ENCODE data around the gene TCIRG1. TPM values are rescaled to one million over a fixed set of nuclear protein-coding genes. Genes with fewer than 3 reads are reported as not detected.

TCIRG1 gene
- total RNA-seq, 1 donor, result 134 TPM

- DNase-seq (ENCODE audit: low read depth), result no peak
- H3K4me3 ChIP-seq (ENCODE audit: low read depth, low read length), result no peak overlapping the region
- TF ChIP-seq CTCF (IDR thresholded peaks at IDR 0.05; ENCODE audit: insufficient read depth, low read depth, low read length), result no peak
Observed at GRCh38 chr11:68017980-68018729, 20.7 kb upstream of the TCIRG1 start.

DNA sequence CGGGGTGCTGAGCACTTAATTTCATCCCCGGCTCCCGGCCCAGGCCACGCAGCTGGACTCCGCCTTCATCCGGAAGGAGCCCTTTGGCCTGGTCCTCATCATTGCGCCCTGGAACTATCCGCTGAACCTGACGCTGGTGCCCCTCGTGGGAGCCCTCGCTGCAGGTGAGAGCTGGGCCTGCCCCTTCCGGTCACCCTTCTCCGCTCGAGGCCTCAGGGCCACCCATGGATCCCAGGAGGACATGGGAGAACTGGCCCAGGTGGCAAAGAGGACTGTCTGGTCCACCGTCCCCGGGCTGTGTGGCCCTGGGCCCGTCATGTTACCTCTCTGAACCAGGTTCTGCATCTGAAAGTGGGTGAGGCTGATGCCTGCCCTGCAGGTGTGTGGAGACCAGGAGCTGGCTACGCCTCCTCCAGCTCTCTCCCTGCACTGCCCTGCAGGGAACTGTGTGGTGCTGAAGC, 20.1 kb upstream of the TCIRG1 start:
- TF ChIP-seq CTCF (IDR thresholded peaks at IDR 0.05; ENCODE audit: insufficient read depth, low read depth, low read length), result no peak
- H3K4me3 ChIP-seq (ENCODE audit: low read depth, low read length), result no peak overlapping the region
- no peak for DNase-seq (ENCODE audit: low read depth)

- TF ChIP-seq CTCF (IDR thresholded peaks at IDR 0.05; ENCODE audit: insufficient read depth, low read depth, low read length), result no peak
- no peak for DNase-seq (ENCODE audit: low read depth)
Observed at GRCh38 chr11:68019486-68019885, 19.3 kb upstream of the TCIRG1 start.

DNA sequence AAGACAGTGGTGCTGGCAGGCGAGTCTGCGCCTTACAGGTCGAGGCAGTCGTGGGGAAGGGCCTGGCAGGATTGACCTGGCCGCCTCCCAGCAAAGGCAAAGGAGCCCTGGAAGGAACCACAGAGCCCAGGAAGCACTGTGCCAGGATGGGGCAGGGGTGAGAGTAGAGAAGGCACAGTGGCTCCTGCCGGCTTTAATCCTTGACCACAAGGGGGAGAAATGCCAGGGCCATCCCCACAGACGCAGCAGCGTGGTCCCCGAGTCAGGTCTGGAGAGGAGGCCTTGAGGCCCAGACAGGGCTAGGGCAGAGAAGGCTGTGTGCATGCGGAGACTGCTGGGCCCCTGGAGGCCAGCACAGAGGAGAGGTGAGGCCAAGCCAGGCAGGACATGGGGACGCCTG, 18.2 kb upstream of the TCIRG1 start:
- TF ChIP-seq CTCF (IDR thresholded peaks at IDR 0.05; ENCODE audit: insufficient read depth, low read depth, low read length), result peak; percentile 41
- DNase-seq (ENCODE audit: low read depth), result peak; percentile 25
- H3K4me3 ChIP-seq (ENCODE audit: low read depth, low read length), result no peak overlapping the region

More at GRCh38 chr11:68019486-68019885, 19.3 kb upstream of the TCIRG1 start:
- H3K4me3 ChIP-seq (ENCODE audit: low read depth, low read length), result no peak overlapping the region

DNA sequence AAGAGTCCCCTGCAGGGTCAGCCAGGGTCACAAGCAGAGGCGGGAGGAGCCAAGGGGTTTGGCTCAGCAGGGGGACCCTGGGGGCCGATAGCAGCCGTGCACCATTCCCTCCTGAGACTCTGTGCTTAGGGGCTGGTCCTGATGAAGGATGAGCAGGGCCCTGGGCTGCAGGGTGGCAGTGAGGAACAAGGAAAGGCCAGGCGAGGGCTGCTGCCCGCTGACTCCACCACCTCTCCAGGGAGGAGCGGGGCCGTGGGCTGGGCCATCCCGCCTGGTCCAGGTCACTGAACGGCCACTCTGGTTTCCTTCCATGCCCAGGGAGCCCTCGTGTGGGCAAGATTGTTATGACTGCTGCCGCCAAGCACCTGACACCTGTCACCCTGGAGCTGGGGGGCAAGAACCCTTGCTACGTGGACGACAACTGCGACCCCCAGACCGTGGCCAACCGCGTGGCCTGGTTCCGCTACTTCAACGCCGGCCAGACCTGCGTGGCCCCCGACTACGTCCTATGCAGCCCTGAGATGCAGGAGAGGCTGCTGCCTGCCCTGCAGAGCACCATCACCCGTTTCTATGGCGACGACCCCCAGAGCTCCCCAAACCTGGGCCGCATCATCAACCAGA, 17.5 kb upstream of the TCIRG1 start:
- no peak for DNase-seq (ENCODE audit: low read depth)
- TF ChIP-seq CTCF (IDR thresholded peaks at IDR 0.05; ENCODE audit: insufficient read depth, low read depth, low read length), result peak; percentile 26
- no peak overlapping the region for H3K4me3 ChIP-seq (ENCODE audit: low read depth, low read length)

GRCh38 chr11:68022531-68022930, 16.3 kb upstream of the TCIRG1 start:
- TF ChIP-seq CTCF (IDR thresholded peaks at IDR 0.05; ENCODE audit: insufficient read depth, low read depth, low read length), result no peak
- H3K4me3 ChIP-seq (ENCODE audit: low read depth, low read length), result no peak overlapping the region
- DNase-seq (ENCODE audit: low read depth), result no peak
